GM19240 (cell line): ENCODE results near the gene SELENOV.

ENCODE experiments used
- DNase-seq: peaks from one replicate; pipeline ENCODE4 v3.0.0; 2011; ENCODE audit warnings: low spot score; ENCODE audit not compliant: insufficient read length

Gene SELENOV

DNA sequence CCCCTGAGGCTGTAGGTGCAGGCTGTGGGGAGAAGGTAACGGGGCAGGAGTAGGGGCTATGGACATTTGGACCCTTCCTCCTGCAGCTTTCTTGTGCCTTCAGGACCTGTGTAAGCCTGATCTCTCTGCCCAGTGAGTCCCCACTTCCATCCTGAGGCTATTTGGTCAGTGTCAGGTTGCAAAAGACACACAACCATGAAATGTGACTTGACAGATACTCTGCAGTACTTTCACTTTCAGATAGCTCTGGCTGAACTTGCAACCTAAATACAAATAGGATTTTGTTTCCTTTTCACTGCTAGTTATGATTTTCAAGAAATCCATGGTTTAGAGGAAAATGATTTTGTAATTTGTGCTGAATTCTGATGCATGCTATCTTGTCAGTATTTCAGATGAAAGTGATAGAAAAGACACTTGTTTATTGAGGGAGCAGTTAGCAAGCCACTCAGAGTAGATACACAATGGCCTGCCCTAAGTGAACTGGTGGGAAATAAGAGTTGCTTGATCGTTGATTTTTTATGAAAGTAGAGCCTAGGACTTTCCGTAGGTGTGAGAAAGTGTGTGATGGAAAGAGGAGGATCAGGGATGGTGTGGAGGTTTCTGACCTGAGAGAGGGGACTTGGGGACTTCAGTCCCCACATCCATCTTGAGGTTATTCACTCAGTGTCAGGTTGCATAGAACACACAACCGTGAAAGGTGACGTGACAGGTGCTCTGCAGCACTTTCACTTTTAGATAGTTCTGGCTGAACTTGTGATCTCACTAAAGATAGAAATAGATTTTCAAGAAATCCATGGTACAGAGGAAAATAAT lies 43.1 kb downstream of the SELENOV start:
- peak; percentile 28 for DNase-seq

DNA sequence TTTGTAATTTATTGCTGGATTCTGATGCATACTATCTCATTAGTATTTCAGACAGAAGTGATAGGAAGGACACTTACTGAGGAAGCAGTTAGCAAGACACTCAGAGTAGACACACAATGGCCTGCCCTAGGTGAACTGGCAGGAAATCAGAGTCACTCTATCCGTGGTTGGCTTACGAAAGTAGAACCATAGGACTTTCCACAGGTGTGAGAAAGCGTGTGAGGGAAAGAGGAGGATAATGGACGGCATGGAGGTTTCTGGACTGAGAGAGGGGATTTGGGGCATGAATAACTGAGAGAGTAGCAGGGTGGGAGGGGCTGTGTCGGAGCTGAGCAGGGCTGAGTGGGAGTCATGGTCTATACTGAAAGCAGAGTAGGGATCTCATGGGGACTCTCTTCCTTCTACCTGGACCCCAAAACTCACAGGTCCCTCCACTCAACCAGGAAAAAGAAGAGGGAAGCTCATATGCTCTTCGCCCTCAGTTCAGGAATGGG lies 43.7 kb downstream of the SELENOV start:
- DNase-seq = no peak

DNA sequence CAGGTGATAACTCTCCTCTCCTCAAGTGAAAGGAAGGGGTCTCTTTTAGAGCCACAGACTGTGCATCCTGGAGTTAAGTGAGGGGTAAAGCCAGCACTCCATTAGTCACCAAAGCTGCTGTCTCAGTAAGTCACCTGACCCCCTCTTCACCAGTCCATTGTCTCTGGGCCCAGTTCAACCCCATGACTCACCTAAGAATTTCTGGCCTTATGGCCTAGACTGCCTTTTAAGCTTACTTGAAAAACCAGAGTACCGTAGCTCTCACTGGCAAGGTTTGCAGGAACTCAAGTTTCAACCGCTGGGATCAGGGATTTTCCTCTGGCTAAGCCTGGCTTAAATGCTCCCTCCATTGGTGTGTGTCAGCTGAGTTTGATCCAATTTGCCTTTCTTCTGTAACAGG lies 48.5 kb downstream of the SELENOV start:
- DNase-seq = no peak

DNA sequence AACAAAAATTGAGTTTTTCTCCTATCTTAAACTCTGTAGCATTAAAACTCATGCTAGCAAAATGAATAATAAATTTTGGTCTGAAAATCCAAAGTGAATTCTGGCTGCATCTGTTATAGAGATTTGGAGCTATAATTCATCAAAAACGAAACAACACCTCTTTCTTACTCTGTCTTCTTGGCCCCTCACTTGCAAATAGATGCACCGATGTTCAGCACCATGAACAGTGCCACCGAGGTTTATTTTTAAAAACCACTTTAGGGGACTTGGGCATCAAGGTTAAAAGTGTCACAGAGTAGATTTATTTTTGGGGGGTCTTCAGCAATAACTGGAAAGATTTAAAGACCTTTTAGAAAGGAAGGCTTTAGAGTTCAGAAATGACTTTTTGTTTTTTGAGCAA lies 51.1 kb downstream of the SELENOV start:
- no peak for DNase-seq

- no peak for DNase-seq
Measured at GRCh38 chr19:39568604-39569003, 53.7 kb downstream of the SELENOV start.
